GM23338 (cell line): Measurements from ENCODE around the gene ACSS3. TPM values are rescaled to one million over a fixed set of nuclear protein-coding genes. Genes with fewer than 3 reads are reported as not detected.

Source experiments
- ATAC-seq: fragments of 200-7000 bp; cut with Tn5 transposase; 3 replicates; pipeline ENCODE4 v1.9.1; 2020
- DNase-seq: peaks from one replicate; pipeline ENCODE4 v3.0.0-alpha.2; 2015; ENCODE audit warnings: low spot score
- H2AFZ ChIP-seq: fragments of 200-600 bp; sonication (generic); 2 replicates; pipeline ENCODE4 v1.8.0; 2016; ENCODE audit warnings: antibody characterized with exemption, mild to moderate bottlenecking, moderate library complexity
- H3F3A ChIP-seq: fragments of 200-600 bp; sonication (generic); replicated peaks from 2 replicates; pipeline ENCODE4 v1.8.0; 2017; ENCODE audit warnings: antibody characterized with exemption, mixed run types, low read depth
- H3K27ac ChIP-seq: fragments of 200-600 bp; sonication (generic); 2 replicates; pipeline ENCODE4 v1.6.1; 2016; ENCODE audit warnings: low read depth
- H3K27me3 ChIP-seq: fragments of 200-600 bp; sonication (generic); 2 replicates; pipeline ENCODE4 v1.8.0; 2016; ENCODE audit warnings: mild to moderate bottlenecking, mixed run types, moderate library complexity; ENCODE audit not compliant: insufficient read depth
- H3K36me3 ChIP-seq: fragments of 200-600 bp; sonication (generic); 2 replicates; pipeline ENCODE4 v1.8.0; 2016; ENCODE audit warnings: mild to moderate bottlenecking; ENCODE audit not compliant: insufficient read depth
- H3K4me1 ChIP-seq: fragments of 200-600 bp; sonication (generic); 2 replicates; pipeline ENCODE4 v1.8.0; 2016; ENCODE audit warnings: mild to moderate bottlenecking, moderate library complexity; ENCODE audit not compliant: insufficient read depth
- H3K4me2 ChIP-seq: fragments of 200-600 bp; sonication (generic); 2 replicates; pipeline ENCODE4 v1.7.1; 2017; ENCODE audit warnings: mixed run types
- H3K4me3 ChIP-seq: fragments of 200-600 bp; sonication (generic); 2 replicates; pipeline ENCODE4 v1.6.1; 2016; ENCODE audit warnings: mixed run types
- H3K79me2 ChIP-seq: fragments of 200-600 bp; sonication (generic); replicated peaks from 2 replicates; pipeline ENCODE4 v1.8.0; 2017; ENCODE audit warnings: mild to moderate bottlenecking; ENCODE audit not compliant: insufficient read depth
- H3K9me2 ChIP-seq: fragments of 200-600 bp; sonication (generic); 2 replicates; pipeline ENCODE4 v1.8.0; 2017; ENCODE audit not compliant: insufficient read depth
- H4K20me1 ChIP-seq: fragments of 200-600 bp; sonication (generic); replicated peaks from 2 replicates; pipeline ENCODE4 v1.8.0; 2017; ENCODE audit warnings: mild to moderate bottlenecking; ENCODE audit not compliant: insufficient read depth
- H3K27ac Mint-ChIP-seq: 2 replicates; pipeline ENCODE4 v1.8.0; 2020; ENCODE audit warnings: inconsistent platforms, mild to moderate bottlenecking, moderate library complexity, mixed read lengths
- H3K27me3 Mint-ChIP-seq: 3 replicates; pipeline ENCODE4 v1.8.0; 2022; ENCODE audit warnings: low read depth, mild to moderate bottlenecking, moderate library complexity, mixed read lengths, inconsistent platforms; ENCODE audit not compliant: insufficient read depth, poor library complexity
- H3K36me3 Mint-ChIP-seq: 3 replicates; pipeline ENCODE4 v1.8.0; 2021; ENCODE audit warnings: low read depth, mild to moderate bottlenecking, inconsistent platforms, moderate library complexity, mixed read lengths
- H3K4me1 Mint-ChIP-seq: 3 replicates; pipeline ENCODE4 v1.8.0; 2020; ENCODE audit warnings: mild to moderate bottlenecking, inconsistent platforms, mixed read lengths
- H3K4me3 Mint-ChIP-seq: 3 replicates; pipeline ENCODE4 v1.8.0; 2021; ENCODE audit warnings: moderate library complexity, mild to moderate bottlenecking, inconsistent platforms, mixed read lengths
- H3K9me3 Mint-ChIP-seq: 3 replicates; pipeline ENCODE4 v1.8.0; 2020; ENCODE audit warnings: moderate library complexity, mild to moderate bottlenecking, inconsistent platforms, mixed read lengths
- CREB1 ChIP-seq: fragments of 250-450 bp; sonication (Bioruptor Pico); IDR thresholded peaks from 2 replicates; pipeline ENCODE4 v1.5.0; 2020; ENCODE audit warnings: low read depth, mild to moderate bottlenecking, moderate library complexity
- EZH2 ChIP-seq: fragments of 200-600 bp; sonication (generic); IDR thresholded peaks from one replicate; pipeline ENCODE4 v1.8.0; 2017; ENCODE audit warnings: antibody characterized with exemption, mild to moderate bottlenecking, low read depth; ENCODE audit not compliant: unreplicated experiment
- JUNB ChIP-seq: IDR thresholded peaks from one replicate; pipeline ENCODE4 v1.6.1; 2016; ENCODE audit warnings: antibody characterized with exemption; ENCODE audit not compliant: unreplicated experiment
- NANOG ChIP-seq: IDR thresholded peaks from 2 replicates; pipeline ENCODE4 v1.6.1; 2016; ENCODE audit warnings: antibody characterized with exemption, borderline replicate concordance
- POLR2AphosphoS5 ChIP-seq: IDR thresholded peaks from 2 replicates; pipeline ENCODE4 v1.6.1; 2016; ENCODE audit warnings: antibody characterized with exemption, low read depth
- STAT1 ChIP-seq: IDR thresholded peaks from one replicate; pipeline ENCODE4 v1.6.1; 2016; ENCODE audit warnings: antibody characterized with exemption; ENCODE audit not compliant: unreplicated experiment
- ZNF114 ChIP-seq: fragments of 250-450 bp; sonication (Bioruptor Pico); IDR thresholded peaks from 2 replicates; pipeline ENCODE4 v1.5.0; 2020; ENCODE audit warnings: mild to moderate bottlenecking, moderate library complexity
- polyA plus RNA-seq: library from polyadenylated mRNA; unstranded; fragments of >200 nt; fragmentation: Nextera tagmentation; extraction: Ambion mirVana; gene quantifications from 2 replicates; pipeline ENCODE4 v1.2.1, GENCODE V29; 2016
- total RNA-seq: library from RNA; depleted of rRNA; stranded (reverse); fragments of >200 nt; shearing (Covaris generic); gene quantifications from 2 replicates; pipeline ENCODE4 v1.2.3, GENCODE V29; 2014
- TF ChIP-seq, protein P1 (sequence below): fragments of 250-450 bp; sonication (Bioruptor Pico); IDR thresholded peaks from 2 replicates; pipeline ENCODE4 v1.5.0; 2020; ENCODE audit warnings: mild to moderate bottlenecking, moderate library complexity
- TF ChIP-seq, protein P2 (sequence below), 2 experiments: fragments of 200-600 bp in 1 of 2; sonication (generic) in 1 of 2; conservative IDR thresholded peaks; 2 replicates each; pipeline versions ENCODE4 v1.5.1 to v1.6.1; 2016 to 2017; ENCODE audit warnings: antibody characterized with exemption in 2 of 2, low read depth in 2 of 2, mild to moderate bottlenecking in 2 of 2, moderate library complexity in 1 of 2

Gene ACSS3
- total and polyA plus RNA-seq, 2 experiments from 2014 or later: 7.4 to 28.9 TPM

DNA sequence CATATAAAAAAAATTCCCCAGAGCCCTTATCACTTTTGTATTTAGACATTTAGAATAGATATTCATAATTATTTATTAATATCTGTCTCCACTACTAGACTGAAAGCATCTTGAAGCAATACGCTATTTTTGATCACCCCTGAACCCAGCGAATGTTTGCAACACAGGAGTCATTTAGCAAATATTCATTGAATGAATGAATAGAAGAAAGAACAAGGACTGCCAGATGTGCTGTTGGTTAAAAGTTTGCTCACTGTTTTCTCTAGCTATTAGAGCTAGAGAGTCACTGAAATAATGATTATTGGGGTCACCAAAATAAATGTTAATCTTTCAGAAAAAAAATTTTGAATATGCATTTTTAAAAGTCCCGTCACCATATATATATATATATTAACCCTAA, 174.3 kb downstream of the ACSS3 start (continued):
- TF ChIP-seq, protein P1, sequence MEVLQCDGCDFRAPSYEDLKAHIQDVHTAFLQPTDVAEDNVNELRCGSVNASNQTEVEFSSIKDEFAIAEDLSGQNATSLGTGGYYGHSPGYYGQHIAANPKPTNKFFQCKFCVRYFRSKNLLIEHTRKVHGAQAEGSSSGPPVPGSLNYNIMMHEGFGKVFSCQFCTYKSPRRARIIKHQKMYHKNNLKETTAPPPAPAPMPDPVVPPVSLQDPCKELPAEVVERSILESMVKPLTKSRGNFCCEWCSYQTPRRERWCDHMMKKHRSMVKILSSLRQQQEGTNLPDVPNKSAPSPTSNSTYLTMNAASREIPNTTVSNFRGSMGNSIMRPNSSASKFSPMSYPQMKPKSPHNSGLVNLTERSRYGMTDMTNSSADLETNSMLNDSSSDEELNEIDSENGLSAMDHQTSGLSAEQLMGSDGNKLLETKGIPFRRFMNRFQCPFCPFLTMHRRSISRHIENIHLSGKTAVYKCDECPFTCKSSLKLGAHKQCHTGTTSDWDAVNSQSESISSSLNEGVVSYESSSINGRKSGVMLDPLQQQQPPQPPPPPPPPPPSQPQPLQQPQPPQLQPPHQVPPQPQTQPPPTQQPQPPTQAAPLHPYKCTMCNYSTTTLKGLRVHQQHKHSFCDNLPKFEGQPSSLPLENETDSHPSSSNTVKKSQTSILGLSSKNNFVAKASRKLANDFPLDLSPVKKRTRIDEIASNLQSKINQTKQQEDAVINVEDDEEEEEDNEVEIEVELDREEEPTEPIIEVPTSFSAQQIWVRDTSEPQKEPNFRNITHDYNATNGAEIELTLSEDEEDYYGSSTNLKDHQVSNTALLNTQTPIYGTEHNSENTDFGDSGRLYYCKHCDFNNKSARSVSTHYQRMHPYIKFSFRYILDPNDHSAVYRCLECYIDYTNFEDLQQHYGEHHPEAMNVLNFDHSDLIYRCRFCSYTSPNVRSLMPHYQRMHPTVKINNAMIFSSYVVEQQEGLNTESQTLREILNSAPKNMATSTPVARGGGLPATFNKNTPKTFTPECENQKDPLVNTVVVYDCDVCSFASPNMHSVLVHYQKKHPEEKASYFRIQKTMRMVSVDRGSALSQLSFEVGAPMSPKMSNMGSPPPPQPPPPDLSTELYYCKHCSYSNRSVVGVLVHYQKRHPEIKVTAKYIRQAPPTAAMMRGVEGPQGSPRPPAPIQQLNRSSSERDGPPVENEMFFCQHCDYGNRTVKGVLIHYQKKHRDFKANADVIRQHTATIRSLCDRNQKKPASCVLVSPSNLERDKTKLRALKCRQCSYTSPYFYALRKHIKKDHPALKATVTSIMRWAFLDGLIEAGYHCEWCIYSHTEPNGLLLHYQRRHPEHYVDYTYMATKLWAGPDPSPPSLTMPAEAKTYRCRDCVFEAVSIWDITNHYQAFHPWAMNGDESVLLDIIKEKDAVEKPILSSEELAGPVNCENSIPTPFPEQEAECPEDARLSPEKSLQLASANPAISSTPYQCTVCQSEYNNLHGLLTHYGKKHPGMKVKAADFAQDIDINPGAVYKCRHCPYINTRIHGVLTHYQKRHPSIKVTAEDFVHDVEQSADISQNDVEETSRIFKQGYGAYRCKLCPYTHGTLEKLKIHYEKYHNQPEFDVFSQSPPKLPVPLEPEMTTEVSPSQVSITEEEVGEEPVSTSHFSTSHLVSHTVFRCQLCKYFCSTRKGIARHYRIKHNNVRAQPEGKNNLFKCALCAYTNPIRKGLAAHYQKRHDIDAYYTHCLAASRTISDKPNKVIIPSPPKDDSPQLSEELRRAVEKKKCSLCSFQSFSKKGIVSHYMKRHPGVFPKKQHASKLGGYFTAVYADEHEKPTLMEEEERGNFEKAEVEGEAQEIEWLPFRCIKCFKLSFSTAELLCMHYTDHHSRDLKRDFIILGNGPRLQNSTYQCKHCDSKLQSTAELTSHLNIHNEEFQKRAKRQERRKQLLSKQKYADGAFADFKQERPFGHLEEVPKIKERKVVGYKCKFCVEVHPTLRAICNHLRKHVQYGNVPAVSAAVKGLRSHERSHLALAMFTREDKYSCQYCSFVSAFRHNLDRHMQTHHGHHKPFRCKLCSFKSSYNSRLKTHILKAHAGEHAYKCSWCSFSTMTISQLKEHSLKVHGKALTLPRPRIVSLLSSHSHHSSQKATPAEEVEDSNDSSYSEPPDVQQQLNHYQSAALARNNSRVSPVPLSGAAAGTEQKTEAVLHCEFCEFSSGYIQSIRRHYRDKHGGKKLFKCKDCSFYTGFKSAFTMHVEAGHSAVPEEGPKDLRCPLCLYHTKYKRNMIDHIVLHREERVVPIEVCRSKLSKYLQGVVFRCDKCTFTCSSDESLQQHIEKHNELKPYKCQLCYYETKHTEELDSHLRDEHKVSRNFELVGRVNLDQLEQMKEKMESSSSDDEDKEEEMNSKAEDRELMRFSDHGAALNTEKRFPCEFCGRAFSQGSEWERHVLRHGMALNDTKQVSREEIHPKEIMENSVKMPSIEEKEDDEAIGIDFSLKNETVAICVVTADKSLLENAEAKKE (CRISPR knock-in tag): no peak
- TF ChIP-seq NANOG (no peak), EZH2 (no peak), JUNB (no peak), ZNF114 (no peak), CREB1 (no peak)

DNA sequence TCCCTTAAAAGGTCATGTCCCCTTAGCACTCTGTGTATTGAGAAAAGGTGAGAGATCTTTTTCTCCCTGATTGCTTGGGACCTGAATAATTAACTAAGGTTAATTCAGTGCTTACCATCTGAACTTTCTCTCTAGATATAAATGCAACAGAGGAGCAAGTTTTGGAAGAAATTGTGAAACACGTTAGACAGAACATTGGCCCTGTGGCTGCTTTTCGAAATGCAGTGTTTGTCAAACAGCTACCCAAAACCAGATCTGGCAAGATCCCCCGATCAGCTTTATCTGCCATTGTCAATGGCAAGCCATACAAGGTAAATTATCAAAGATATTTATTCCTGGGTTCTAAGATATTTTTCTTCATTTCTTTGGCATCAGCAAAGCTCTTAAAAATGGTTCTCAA, 175.5 kb downstream of the ACSS3 start:
- H3K4me3 ChIP-seq: no peak overlapping the region
- H3K27ac ChIP-seq: no peak overlapping the region
- H3K27me3 Mint-ChIP-seq: no peaks in the 10 kb centered on the region
- ATAC-seq: no peak
- H3K4me1 ChIP-seq: peaks cover 12% of the 10 kb centered on the region
- no peaks in the 10 kb centered on the region for H3K9me2 ChIP-seq
- H3K36me3 Mint-ChIP-seq: peaks cover 7% of the 10 kb centered on the region; the same call in 1 of the 3 replicates
- no peak overlapping the region for H3K4me2 ChIP-seq
- no peaks in the 10 kb centered on the region for H3K9me3 Mint-ChIP-seq
- H3K27ac Mint-ChIP-seq: no peak overlapping the region
- no peak for DNase-seq
- no peaks in the 10 kb centered on the region for H3K36me3 ChIP-seq
- no peak overlapping the region for H3K4me3 Mint-ChIP-seq
- no peak overlapping the region for H2AFZ ChIP-seq
- no peaks in the 10 kb centered on the region for H3K27me3 ChIP-seq
- H3K4me1 Mint-ChIP-seq: peaks cover 21% of the 10 kb centered on the region
- no peaks in the 10 kb centered on the region for H3K79me2 ChIP-seq
- no peaks in the 10 kb centered on the region for H4K20me1 ChIP-seq
- H3F3A ChIP-seq: no peaks in the 10 kb centered on the region
- no peak for TF ChIP-seq NANOG
- TF ChIP-seq CREB1: no peak
- TF ChIP-seq, protein P1 (CRISPR knock-in tag): no peak
- no peak for TF ChIP-seq POLR2AphosphoS5
- TF ChIP-seq STAT1: no peak
- TF ChIP-seq, protein P2, sequence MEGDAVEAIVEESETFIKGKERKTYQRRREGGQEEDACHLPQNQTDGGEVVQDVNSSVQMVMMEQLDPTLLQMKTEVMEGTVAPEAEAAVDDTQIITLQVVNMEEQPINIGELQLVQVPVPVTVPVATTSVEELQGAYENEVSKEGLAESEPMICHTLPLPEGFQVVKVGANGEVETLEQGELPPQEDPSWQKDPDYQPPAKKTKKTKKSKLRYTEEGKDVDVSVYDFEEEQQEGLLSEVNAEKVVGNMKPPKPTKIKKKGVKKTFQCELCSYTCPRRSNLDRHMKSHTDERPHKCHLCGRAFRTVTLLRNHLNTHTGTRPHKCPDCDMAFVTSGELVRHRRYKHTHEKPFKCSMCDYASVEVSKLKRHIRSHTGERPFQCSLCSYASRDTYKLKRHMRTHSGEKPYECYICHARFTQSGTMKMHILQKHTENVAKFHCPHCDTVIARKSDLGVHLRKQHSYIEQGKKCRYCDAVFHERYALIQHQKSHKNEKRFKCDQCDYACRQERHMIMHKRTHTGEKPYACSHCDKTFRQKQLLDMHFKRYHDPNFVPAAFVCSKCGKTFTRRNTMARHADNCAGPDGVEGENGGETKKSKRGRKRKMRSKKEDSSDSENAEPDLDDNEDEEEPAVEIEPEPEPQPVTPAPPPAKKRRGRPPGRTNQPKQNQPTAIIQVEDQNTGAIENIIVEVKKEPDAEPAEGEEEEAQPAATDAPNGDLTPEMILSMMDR (conservative IDR thresholded peaks at IDR 0.05; ENCODE audit: low read depth in 2 of 2): no peak
